WERI-Rb-1 (cell line): ENCODE results near the gene COL6A2.

Experiments
- DNase-seq: peaks from one replicate; pipeline ENCODE4 v3.0.0-alpha.2; 2020
- H3K27ac ChIP-seq: fragments of 250-450 bp; sonication (Bioruptor Pico); 2 replicates; pipeline ENCODE4 v1.5.1; 2020; ENCODE audit warnings: mild to moderate bottlenecking, moderate library complexity
- H3K27me3 ChIP-seq: fragments of 250-450 bp; sonication (Bioruptor Pico); 2 replicates; pipeline ENCODE4 v1.5.1; 2021; ENCODE audit warnings: mild to moderate bottlenecking, low read depth, moderate library complexity; ENCODE audit not compliant: insufficient read depth, severe bottlenecking
- H3K36me3 ChIP-seq: fragments of 250-450 bp; sonication (Bioruptor Pico); 2 replicates; pipeline ENCODE4 v1.5.1; 2020; ENCODE audit warnings: mild to moderate bottlenecking, moderate library complexity
- H3K4me3 ChIP-seq: 2 replicates; pipeline ENCODE4 v1.5.1; 2011; ENCODE audit warnings: low read depth, mild to moderate bottlenecking, control low read depth, low read length
- H3K9me3 ChIP-seq: fragments of 250-450 bp; sonication (Bioruptor Pico); 2 replicates; pipeline ENCODE4 v1.5.1; 2021; ENCODE audit warnings: mild to moderate bottlenecking, moderate library complexity; ENCODE audit not compliant: severe bottlenecking
- TF ChIP-seq, protein P1 (sequence below): IDR thresholded peaks from 2 replicates; pipeline ENCODE4 v1.5.1; 2011; ENCODE audit warnings: low read depth, mild to moderate bottlenecking, control low read depth, inconsistent platforms, low read length

The COL6A2 gene

GRCh38 chr21:46063734-46064680 lies 33.9 kb upstream of the COL6A2 start:
- no peak overlapping the region for H3K4me3 ChIP-seq

DNA sequence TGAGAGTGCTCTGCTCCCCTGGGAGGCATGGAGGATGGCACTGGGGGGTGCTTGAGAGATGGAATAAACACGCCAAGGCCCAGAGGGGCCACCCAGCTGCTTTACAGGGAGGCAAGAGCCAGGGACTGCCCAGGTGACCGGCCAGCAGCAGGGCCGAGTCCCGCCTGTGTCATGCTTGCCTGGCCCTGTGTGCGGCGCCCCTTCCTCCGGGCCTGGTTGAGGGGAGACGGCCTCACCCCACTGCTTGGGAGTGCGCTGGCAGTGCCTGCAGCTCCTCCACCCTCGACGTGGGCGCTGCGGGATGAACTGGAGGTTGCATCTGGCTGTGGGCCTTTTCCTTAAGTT lies 33.1 kb upstream of the COL6A2 start:
- TF ChIP-seq, protein P1, sequence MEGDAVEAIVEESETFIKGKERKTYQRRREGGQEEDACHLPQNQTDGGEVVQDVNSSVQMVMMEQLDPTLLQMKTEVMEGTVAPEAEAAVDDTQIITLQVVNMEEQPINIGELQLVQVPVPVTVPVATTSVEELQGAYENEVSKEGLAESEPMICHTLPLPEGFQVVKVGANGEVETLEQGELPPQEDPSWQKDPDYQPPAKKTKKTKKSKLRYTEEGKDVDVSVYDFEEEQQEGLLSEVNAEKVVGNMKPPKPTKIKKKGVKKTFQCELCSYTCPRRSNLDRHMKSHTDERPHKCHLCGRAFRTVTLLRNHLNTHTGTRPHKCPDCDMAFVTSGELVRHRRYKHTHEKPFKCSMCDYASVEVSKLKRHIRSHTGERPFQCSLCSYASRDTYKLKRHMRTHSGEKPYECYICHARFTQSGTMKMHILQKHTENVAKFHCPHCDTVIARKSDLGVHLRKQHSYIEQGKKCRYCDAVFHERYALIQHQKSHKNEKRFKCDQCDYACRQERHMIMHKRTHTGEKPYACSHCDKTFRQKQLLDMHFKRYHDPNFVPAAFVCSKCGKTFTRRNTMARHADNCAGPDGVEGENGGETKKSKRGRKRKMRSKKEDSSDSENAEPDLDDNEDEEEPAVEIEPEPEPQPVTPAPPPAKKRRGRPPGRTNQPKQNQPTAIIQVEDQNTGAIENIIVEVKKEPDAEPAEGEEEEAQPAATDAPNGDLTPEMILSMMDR, result no peak
- Histone ChIP-seq H3K36me3 (no peaks in the 10 kb centered on the region), H3K27me3 (no peaks in the 10 kb centered on the region), H3K4me3 (no peak overlapping the region), H3K27ac (no peak overlapping the region), H3K9me3 (peaks cover 38% of the 10 kb centered on the region)
- no peak for DNase-seq

More at GRCh38 chr21:46063734-46064680, 33.9 kb upstream of the COL6A2 start:
- no peak overlapping the region for H3K27ac ChIP-seq
- DNase-seq, result peak; percentile 3
- H3K36me3 ChIP-seq, result no peaks in the 10 kb centered on the region
- H3K9me3 ChIP-seq, result peaks cover 40% of the 10 kb centered on the region
- H3K27me3 ChIP-seq, result no peaks in the 10 kb centered on the region
- TF ChIP-seq, protein P1, result no peak

- TF ChIP-seq, protein P1, result no peak
- Histone ChIP-seq H3K36me3 (no peaks in the 10 kb centered on the region), H3K9me3 (peaks cover 37% of the 10 kb centered on the region), H3K27ac (no peak overlapping the region), H3K4me3 (no peak overlapping the region), H3K27me3 (no peaks in the 10 kb centered on the region)
- DNase-seq, result no peak
Observed at GRCh38 chr21:46065215-46065913, 32.5 kb upstream of the COL6A2 start.

DNA sequence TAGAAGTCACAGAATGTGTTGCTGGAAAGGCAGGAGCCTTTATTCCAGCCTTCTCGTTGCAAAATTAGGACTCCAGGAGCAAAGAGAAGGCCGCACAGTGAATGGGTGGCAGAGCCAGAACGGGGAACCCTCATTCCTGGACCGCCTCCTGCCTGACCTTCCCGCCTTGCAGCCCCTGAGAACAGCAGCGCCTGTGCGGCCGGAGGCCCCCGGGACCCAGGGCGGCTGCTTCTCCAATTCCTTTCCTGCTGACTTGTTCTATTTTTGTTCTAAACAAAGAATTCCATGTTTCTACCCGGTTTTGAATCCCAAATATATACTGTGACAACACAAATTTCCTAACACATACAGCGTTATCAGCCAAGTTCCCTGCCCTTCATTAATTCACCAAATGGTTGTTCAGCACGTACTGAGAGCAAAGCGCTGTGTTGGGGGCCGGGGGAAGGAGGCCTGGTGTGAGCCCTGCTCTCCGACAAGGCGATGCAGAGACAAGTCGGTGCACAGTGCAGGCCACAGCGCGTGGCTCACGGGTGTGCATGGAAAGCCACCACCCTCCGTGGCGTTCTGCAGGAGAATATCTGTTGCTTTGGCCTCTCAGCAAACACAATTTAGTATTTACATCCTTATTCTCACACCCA lies 31.9 kb upstream of the COL6A2 start:
- no peak for DNase-seq
- Histone ChIP-seq H3K27me3 (no peaks in the 10 kb centered on the region), H3K27ac (no peak overlapping the region), H3K9me3 (peaks cover 31% of the 10 kb centered on the region), H3K36me3 (no peaks in the 10 kb centered on the region), H3K4me3 (no peak overlapping the region)
- TF ChIP-seq, protein P1, result no peak

GRCh38 chr21:46066591-46067331 lies 31.2 kb upstream of the COL6A2 start:
- Histone ChIP-seq H3K27ac (no peak overlapping the region), H3K36me3 (no peaks in the 10 kb centered on the region), H3K9me3 (peaks cover 23% of the 10 kb centered on the region), H3K4me3 (no peak overlapping the region), H3K27me3 (no peaks in the 10 kb centered on the region)
- no peak for DNase-seq
- TF ChIP-seq, protein P1, result no peak
